HG03439 (cell line): Measurements from ENCODE around the gene FTH1.
A peak's percentile ranks its signal among the peaks of the same experiment; 100 is the strongest.
"Not testable (repeated sequence)": the region's sequence is repeated elsewhere in the genome, so short reads cannot be mapped to it uniquely, and the experiment has no call there.

Source experiments
- ATAC-seq: cut with Tn5 transposase; IDR thresholded peaks from one replicate; pipeline ENCODE4 v1.9.1; 2021; ENCODE audit warnings: mild to moderate bottlenecking, moderate library complexity; ENCODE audit not compliant: unreplicated experiment

FTH1 gene

DNA sequence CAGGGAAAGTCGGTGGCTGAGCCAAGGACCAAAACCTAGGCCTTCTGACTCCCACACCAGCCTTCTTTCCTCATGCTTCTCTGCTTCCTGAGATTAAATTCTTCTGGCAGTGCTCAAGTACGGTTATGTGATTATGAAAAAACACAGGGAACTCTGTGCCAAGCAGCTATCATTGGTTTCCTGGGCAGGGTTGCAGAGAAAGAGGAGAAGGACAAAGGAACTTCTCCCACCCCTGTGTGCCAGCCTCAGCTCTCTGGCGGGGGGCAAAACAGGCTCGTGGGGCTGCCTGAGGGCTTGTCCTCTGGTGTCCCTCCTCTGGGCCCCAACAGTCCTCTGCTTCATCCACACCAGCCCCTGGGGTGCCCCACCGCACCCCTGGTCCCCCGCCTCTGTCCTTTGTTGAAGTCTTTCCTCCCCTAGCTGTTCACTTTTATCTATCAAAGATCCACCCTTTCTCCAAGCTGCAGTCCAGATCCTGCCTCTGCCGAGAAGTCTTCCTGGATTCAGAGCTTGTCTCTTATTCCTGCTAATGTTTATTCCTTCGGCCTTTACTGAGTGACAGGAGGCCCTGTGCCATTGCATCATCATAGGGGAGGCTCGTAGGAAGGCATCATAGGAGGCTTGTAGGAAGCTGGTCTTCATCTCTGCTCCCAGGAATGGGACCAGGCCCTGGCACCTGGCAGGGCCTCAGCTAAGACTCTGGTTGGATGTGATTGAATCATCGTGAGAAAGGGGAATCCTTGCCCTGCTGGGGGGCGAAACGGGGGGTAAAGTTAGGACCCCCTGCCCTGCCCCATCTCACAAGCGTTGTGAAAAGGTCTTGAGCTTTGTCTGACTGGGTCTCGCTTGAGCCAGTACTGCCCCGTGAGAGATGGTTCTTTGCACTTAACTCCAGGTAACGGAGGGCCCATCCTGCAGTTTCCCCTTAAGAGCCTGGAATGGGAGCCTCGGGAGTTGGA is 11.5 kb upstream of the FTH1 start:
- no peak for ATAC-seq

DNA sequence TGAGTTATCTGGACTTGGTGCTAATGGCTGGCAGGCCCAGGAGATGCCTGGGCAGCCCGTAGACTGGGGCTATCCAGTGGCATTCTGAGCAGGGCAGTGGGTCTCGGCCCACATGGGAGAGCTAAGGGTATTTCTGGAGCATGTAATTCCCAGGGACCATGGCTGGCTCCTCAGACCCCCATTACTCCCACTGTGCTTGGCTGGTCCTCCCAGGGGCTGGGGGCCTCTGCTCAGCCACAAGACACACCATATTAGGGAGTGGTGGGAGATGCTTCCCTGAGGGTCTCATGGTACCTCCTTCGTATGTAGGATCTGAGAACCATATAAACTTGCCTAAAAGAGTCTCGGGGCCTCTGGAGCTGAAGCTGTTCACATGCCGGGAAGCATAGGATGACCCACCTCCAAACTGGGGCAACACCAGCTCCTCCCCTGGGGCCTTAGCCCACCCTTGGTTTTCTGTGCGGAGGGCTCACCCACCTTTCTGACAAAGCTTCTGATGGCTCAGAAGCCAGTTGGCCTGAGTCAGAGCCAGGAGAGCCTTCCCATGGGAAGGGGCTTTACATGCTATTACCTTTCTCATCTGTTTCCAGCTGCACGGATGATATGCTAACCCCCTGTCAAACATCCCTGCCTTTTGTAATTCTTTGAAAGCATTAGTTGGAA is 9.5 kb upstream of the FTH1 start:
- ATAC-seq = no peak

DNA sequence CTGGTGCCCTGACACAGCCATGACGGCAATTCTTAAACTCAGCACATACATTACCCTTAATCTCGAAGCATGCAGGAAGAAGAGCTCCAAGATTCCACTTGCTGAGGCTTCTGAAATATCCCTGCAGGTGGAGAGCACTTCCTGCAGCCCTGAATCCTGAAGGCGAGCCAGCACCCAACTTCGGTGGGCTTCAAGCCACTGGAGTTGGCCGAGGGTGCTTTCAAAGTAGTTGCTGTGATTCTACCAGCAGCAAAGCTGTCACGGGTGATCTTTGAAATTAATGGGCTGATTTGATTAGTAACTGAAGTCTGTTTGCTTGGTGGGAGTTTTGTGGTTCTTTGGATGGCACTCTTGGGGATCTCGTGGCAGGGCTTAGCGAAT is 9.0 kb upstream of the FTH1 start:
- no peak for ATAC-seq

DNA sequence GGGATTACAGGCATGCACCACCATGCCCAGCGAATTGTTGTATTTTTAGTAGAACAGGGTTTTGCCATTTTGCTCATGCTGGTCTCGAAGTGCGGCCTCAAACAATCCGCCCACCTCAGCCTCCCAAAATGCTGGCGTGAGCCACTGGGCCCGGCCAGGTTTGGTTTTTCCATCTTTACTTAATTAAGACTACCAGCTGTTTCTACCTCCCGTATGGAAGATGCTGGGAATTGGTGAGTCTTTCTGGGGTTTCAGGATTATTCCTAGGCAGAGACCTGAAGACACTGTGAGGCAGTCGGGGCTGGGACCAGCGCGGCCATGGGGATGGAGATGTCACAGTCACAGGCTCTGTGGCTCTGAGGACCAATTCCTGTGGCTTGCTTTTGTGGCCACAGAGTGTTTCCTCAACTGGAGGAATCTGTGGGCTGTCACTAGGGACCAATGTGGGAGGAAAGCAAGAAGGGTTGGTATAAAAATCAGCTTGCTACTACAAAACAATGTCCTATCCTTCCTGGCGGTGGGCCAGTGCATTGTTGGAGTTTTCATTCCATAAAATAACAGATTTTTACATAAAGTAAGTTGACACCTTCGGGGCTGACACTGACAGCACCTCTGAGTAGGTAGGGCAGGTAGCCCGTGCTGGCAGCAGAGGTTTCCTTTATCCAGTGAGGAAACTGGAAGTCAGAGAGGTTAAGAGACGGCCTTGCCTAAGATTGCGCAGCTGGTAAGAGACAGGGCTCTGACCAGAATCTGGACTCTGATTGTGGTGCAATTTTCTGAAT is 8.4 kb upstream of the FTH1 start:
- ATAC-seq = no peak

DNA sequence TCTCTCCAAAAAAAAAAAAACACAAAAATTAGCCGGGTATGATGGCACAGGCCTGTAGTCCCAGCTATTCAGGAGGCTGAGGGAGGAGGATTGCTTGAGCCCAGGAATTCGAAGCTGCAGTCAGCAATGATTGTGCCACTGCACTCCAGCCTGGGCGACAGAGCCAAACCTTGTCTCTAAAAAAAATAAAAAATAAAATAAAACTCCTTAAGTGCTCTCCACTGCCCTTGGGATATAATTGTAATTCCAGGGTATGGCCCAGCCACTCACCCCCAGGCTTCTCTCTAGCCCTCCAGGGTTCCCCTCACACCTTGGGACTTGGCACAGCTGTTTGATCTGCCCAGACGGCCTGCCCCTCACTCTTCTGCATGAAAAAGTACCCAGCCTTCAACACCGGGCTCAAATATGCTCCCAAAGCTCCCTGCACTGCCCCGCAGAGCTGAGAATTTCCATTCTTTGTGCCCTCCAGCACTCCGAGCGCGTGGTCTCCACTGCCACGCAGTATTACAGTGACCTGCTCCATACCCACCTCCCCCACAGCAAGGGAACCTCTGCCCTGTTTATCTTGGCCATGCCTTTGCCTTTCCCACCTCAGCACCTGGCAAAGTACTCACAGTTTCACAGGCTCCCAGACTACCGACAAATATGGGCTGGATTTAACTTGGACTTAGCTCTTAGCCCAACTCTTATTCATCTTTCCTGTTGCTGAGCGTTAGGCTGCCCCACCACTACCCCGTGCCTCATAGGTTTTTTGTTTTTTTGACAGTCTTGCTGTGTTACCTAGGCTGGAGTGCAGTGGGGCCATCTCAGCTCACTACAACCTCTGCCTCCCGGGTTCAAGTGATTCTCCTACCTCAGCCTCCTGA is 7.6 kb upstream of the FTH1 start:
- no peak for ATAC-seq

DNA sequence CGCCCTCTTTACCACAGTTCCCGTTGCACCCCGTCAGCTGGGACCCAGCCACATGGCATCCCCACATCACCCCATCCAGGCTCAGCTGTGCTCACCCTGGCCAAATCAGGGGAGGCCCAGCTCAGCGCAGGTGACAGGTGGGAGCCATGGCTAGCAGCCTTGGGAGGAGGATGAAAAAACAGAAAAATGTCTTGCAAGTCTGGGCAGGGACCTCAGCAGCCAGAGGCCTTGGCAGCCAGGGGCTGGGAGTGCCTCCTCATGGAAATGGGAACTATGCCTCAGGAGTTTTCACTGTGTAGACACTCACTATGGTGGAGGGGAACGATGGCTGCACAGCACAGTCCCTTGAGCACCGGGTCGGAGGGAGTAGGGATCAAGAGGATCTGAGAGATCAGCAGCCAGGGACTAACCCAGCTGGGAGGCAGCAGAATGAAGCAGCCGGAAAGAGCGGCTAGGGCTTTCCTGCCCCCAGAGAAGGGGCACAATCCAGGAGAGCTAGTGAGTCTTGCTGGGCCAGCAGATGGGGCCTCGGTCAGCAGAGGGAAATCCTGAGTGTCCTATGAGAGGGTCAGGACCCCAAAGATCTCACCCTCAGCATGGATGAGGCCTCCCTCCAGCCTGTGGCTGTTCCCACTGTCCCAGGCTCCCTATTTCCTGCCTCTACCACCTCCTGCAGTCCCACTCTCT is 6.2 kb upstream of the FTH1 start:
- no peak for ATAC-seq

DNA sequence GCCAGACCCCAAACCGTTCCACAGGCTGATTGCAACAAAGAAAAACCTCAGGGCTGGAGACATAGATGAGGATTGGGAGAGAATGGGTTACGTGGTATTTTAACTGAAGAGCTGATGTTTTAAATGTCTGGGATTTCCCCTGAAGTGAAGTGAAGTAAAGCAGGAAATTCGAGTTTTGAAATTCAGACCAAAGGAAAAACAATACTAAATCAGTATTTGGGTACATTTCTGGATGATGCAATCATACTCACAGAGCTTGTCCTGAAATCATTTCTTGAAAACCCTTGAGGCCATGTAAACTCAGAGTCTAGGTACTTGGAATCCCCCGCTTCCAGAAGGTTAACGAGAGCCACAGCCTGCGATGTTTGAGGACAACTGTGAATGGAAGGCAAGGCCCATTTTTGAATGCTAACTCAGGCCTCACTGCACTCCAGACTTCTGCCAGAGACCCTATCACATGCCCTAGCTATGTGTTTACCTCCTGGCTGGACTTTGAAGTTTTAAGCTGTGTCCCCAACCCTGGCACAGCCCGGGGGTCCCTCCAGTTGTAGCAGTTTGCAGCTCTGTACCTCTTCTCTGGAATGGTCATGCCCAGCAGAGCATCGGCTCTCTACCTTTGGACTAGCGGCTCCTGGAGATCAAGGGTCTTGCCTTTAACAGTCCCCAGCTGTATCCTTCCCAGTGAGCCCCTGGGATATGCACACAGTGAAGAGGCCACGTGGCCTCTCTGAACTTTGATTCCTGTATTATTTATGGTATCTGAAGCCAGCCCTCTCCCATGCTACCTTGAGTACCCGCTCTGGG is 5.4 kb upstream of the FTH1 start:
- no peak for ATAC-seq

DNA sequence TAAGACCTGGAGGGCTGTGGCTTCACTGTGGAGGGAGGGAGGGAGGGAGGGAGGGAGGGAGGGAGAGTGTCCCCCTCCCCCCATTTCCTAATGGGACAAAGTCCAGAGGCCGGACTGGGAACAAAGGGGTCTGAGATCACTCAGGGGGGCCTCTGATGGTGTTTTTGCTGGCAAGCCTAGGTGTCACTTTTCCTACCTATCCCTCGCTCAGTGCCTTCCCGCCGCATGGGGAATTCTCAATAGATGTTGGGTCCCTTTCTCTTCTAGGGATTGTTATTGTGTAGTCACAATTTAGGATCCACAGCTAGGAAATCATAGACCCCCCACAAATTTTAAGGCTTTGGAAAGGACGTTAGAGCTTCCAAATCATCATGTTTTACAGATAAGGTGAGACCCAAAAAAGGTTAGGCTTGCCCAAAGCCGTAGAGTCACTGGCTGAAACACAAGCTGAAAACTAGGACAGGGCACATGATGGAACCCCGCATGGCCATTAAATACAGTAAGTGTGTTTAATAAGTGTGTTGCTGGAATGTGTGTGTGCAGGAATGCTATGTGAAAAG is 4.8 kb upstream of the FTH1 start:
- ATAC-seq = no peak

DNA sequence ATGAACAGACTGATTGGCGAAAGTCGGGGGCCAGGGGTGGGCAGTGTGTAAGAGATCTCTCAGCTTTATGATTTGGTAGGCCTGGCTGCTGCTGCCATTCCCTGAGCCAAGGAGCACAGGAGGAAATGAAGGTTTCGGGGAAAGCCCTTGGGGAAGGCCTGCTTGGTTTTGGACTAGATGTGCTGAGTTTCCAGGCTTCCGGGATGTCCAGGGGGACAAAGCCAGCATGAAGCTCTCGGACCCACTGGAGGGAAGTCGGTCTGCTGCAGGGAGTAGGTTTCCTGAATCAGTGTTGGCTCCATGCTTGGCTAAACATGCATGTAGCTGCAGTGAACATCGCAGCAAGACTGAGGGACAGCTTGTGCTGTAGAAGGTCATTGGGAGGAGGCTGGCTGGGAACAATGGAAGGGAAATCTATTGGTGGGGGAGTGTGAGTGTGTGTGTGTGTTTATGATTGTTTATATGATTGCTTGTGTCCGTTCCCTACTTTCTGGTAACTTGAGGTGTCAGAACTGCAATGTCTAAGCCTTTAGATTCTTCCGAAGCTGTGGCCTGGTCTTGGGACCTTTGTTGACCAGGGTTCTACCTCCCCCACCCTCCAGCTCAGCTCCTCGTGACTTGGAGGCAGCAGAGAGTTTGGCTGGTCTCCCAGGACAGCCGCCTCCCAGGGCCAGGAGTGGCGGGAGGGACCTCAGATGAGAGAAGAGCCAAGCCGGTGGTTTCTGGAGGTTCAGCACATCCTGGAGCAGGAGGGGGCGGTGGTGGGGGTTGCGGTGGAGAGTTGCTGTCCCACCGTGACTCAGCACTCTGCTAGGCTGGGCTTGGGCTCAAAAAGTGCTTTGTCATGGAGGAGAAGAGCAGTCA is 4.0 kb upstream of the FTH1 start:
- no peak for ATAC-seq

DNA sequence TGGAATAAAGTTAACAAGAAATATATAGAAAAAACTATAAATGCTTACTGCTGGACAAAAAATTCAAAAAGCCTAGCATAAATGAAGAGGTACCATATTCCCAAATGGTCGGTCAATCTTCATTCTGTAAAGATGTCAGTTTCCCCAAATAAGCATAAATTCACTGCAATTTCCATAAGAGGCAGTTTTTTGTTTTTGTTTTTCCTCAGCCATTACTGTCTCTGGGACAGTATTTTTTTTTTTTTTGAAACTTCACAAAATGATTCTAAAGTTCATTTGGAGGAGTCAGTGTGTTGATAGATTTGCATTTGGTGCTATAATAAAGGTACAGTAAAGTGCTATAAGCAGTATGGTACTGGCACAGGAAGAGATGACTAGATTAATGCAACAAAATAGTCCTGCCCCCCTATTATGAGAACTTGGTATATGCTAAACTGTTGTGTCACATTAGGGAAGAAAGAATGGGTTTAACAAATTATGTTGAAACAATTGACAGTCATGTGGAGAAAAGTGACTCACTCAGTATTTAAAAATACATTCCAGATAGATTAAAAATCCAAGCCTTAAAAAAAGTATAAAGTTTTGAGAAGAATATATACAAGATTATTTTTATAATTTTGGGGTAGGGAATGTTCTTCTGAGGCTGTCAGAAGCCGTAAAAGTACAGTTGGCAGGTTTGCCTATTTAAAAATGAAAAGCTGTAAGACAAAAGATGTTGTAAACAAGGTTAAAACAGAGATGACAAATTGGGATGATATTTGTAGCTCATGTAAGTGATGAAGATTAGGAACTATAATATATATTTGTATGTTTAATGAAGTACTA is 2.6 kb upstream of the FTH1 start:
- ATAC-seq = no peak

DNA sequence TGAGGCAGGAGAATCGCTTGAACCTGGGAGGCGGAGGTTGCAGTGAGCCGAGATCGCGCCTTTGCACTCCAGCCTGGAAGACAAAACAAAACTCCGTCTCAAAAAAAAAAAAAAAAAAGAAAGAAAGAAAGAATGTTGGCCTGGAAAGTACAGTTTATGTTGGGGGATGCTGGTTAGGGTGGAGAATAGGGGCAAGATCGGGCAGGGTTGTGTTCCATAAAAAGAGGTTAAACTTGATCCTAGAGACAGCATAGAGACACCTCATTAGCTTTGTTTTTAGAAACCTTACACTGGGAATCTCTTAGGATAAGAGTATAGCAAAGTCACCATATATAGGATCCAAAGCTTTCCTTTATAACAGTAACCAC is 1.9 kb upstream of the FTH1 start:
- ATAC-seq = no peak

DNA sequence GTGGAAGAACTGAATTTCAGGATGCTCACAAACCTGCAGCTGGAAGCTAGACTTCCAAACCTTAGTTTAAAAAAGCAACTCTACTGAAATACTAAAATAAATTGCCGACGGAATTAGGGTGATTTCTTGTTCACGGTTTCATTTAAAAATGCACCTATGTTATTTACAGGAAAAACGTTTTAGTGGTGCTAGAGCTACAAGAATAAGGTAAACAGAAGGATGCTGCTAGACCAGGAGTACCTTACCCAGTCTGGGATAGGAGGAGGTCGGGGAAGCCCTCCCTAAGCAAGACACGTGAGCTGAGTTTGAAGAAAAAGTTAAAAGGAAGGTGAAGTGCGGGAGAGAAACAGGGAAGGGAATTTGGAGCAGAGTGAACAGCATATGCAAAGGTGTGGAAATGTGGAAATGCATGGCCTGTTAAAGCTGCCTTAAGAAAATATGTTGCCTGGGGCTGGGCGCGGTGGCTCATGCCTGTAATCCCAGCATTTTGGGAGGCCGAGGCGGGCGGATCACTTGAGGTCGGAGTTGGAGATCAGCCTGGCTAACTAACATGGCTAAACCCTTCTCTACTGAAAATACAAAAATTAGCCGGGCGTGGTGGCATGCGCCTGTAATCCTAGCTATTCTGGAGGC is 1.4 kb upstream of the FTH1 start:
- ATAC-seq = no peak

DNA sequence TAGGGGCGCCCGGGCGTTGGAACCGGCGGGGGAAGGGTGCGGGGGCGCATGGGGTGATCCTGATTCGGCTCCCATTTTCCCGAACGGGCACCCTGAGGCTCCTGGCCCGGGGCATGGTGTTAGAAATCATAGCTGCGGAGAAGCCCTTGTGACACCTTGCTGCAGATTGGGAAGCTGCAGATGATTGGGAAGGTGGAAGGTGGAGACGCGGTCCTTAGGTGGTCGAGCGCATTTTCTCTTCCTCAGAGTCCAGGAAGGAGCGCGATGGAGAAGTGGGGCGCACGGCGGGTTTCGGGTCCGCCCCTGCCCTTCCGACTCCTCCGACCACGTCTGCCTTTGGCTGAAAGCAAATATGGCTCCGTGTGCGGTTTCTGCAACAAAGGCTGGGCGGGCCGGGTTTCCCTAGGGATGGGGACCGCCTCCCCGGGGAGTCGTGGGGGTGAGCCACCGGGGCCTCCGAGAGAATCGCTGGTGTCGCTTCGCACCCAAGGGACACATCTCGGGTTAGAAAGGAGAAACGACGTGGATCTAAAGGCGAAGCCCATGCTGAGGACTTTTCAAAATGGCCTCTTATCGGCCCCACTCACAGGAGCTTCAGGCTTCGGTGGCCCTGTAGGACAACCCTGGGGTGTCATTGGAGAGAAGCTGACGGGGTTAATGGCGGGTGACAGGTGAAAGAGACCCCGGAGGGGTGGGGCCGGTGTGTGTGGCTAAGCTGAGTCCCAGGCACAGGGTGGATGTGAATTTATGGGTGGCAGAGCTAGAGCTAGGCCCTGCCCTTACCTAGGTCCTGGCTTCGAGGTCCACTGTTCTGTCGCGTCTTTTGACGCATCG is 707 bp upstream of the FTH1 start:
- ATAC-seq = peak; percentile 21

DNA sequence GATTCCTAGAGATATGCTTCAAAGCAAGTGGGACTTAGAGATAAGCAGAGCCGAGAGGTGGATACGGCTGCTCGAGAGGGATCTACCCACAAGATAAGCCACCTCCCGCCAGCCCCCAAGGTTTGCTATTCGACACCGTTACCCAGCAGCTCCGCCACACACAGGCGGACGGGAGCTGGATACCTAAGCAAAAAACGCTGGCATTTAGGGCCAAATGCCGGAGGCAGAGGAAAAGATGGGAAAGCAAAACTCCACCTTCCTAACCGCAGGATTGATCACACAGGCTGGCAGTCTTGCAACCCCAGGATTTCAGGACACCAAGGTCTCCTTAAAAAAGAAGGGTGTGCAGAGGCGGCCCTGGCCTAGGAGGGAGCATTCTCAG is 709 bp downstream of the FTH1 start:
- no peak for ATAC-seq

DNA sequence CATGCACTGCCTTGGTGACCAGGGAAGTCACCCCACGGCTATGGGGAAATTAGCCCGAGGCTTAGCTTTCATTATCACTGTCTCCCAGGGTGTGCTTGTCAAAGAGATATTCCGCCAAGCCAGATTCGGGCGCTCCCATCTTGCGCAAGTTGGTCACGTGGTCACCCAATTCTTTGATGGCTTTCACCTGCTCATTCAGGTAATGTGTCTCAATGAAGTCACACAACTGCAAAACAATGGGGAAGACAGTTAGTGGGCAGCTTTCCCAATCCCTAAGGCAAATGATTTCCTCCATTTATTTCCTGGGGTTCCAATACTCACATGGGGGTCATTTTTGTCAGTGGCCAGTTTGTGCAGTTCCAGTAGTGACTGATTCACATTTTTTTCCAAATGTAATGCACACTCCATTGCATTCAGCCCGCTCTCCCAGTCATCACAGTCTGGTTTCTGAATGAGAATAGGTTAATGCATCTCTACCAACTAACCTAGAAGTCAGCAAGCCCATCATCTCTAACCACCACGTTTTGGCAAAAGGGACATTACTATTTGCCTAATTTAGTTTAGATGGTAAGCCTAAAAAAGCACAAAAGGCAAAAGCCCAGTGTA is 2.7 kb downstream of the FTH1 start:
- not testable (repeated sequence) for ATAC-seq
